Testis (tissue), 3 donors: Measurements from ENCODE around the gene SCN4A. TPM values are rescaled to one million over a fixed set of nuclear protein-coding genes. Genes with fewer than 3 reads are reported as not detected.
"Not testable (repeated sequence)": the region's sequence is repeated elsewhere in the genome, so short reads cannot be mapped to it uniquely, and the experiment has no call there.

Experiments
- DNase-seq: peaks from one replicate; pipeline ENCODE4 v3.0.0-alpha.2; 2019
- H3K27ac ChIP-seq, 2 donors: fragments of 200-600 bp; sonication (generic); one replicate each; pipeline ENCODE4 v1.5.1; 2019
- H3K27me3 ChIP-seq: fragments of 200-600 bp; sonication (generic); one replicate; pipeline ENCODE4 v1.5.1; 2019
- H3K36me3 ChIP-seq: fragments of 200-600 bp; sonication (generic); one replicate; pipeline ENCODE4 v1.5.1; 2017; ENCODE audit warnings: low read depth; ENCODE audit errors: missing control alignments
- H3K4me1 ChIP-seq: fragments of 200-600 bp; sonication (generic); one replicate; pipeline ENCODE4 v1.5.1; 2019
- H3K4me3 ChIP-seq, 2 donors: fragments of 200-600 bp; sonication (generic); one replicate each; pipeline ENCODE4 v1.5.1; 2017 to 2019
- H3K9me3 ChIP-seq: fragments of 200-600 bp; sonication (generic); one replicate; pipeline ENCODE4 v1.5.1; 2017
- WGBS, 2 donors: methylation state at CpG; one replicate each; pipeline ENCODE4 v1.1.5; 2018; 5-methylcytosine and 5-hydroxymethylcytosine counted together
- intact Hi-C: fragments of 100-400 bp; cut with DNase I; formaldehyde crosslinking; loops from one replicate; pipeline ENCODE4 v1.15.1; 2023; ENCODE audit warnings: low total_unique reads
- polyA plus RNA-seq: library from polyadenylated mRNA; stranded (reverse); fragments of 350-450 nt; fragmentation: Illumina TruSeq; extraction: RNeasy Lipid Tissue Mini Kit (QIAGEN cat#74804); gene quantifications from one replicate; pipeline ENCODE4 v1.2.3, GENCODE V29; 2014; ENCODE audit warnings: low read depth, low replicate concordance; ENCODE audit not compliant: insufficient read depth
- small RNA-seq, 2 donors: library from RNA; depleted of rRNA; stranded (forward); fragments of <200 nt; gene quantifications; one replicate each; pipeline ENCODE3, GENCODE V24; 2016
- total RNA-seq, 2 donors: library from RNA; depleted of rRNA; stranded (reverse); fragments of >200 nt; gene quantifications; one replicate each; pipeline ENCODE4 v1.2.3, GENCODE V29; 2016
- TF ChIP-seq, protein P1 (sequence below), 3 experiments: fragments of 450-650 bp in 2 of 3; fragments of 200-600 bp in 1 of 3; sonication (generic) in 1 of 3; IDR thresholded peaks; one replicate each; pipeline ENCODE4 v1.5.1; 2016 to 2019; ENCODE audit warnings: antibody characterized with exemption in 3 of 3, mild to moderate bottlenecking in 2 of 3, moderate library complexity in 1 of 3

Gene SCN4A
- total and polyA plus RNA-seq, 3 donors from 2014 or later = 2.0 to 2.8 (median 2.3) TPM

DNA sequence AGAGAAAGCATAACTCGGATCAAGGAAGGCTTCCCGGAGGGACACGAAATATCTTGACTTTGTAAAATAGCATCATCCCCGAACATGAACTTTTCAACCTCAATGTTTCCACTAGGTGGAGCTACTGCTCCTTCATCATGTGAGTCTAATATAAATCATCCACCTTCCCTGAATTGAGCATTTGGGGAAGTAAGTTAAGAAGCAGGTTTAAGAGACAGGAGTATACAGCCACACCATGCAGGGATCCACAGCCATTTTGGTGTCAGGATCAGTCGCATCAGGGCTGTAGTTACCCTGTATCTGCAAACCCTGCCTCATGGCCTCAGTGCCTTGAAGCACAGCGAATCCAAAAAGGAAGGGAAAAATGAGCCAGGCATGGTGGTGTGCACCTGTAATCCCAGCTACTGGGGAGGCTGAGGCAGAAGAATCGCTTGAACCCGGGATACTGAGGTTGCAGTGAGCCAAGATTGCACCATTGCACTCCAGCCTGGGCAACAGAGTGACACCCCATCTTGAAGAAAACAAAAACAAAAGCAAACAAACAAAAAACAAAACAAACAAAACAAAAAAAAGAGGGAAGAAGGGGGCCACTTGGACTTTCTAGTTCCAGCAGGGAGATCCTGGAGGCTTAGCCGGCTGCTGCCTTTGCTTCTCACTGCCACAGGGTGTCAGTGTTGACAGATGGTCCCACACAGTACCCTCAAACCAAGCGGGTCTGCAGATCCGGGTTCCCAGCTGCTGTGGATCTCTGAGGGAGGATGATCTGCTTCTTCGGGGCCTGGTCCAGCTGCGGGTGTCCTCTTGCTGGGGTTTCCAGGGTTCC is 83.5 kb downstream of the SCN4A start:
- H3K4me1 ChIP-seq, H3K27me3 ChIP-seq, H3K9me3 ChIP-seq, H3K4me3 ChIP-seq, H3K27ac ChIP-seq, intact Hi-C loops, H3K36me3 ChIP-seq: not testable (repeated sequence)
- DNase-seq = peak; percentile 51
- 34 to 48% methylated on average over 13 of the region's 13 CpGs for WGBS, 2 donors
- TF ChIP-seq, protein P1, sequence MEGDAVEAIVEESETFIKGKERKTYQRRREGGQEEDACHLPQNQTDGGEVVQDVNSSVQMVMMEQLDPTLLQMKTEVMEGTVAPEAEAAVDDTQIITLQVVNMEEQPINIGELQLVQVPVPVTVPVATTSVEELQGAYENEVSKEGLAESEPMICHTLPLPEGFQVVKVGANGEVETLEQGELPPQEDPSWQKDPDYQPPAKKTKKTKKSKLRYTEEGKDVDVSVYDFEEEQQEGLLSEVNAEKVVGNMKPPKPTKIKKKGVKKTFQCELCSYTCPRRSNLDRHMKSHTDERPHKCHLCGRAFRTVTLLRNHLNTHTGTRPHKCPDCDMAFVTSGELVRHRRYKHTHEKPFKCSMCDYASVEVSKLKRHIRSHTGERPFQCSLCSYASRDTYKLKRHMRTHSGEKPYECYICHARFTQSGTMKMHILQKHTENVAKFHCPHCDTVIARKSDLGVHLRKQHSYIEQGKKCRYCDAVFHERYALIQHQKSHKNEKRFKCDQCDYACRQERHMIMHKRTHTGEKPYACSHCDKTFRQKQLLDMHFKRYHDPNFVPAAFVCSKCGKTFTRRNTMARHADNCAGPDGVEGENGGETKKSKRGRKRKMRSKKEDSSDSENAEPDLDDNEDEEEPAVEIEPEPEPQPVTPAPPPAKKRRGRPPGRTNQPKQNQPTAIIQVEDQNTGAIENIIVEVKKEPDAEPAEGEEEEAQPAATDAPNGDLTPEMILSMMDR (IDR thresholded peaks at IDR 0.05) = peak in 2 of 3 experiments; percentile 38 to 48

Small RNAs within 50 kb of the gene (small RNA-seq; reads per million reads assigned to genes)
- 0 reads per million in 2 donors for gene AC127029.1
- 0 reads per million in 2 donors for gene GH1

Other genes starting within 250 kb of the SCN4A start
- 10 to 100 TPM; 55.3 to 78.7 TPM for gene STRADA, start 231.1 kb downstream of the SCN4A start, total RNA-seq
- 142 TPM for gene STRADA, start 231.1 kb downstream of the SCN4A start, polyA plus RNA-seq
- 10 to 100 TPM; 65.7 to 68.0 TPM for gene CCDC47, start 199.3 kb downstream of the SCN4A start, total RNA-seq
- 52.4 TPM for gene CCDC47, start 199.3 kb downstream of the SCN4A start, polyA plus RNA-seq
- 100 to 1,000 TPM; 173 to 203 TPM for gene DDX42, start 198.7 kb downstream of the SCN4A start, total RNA-seq
- gene DDX42, start 198.7 kb downstream of the SCN4A start, polyA plus RNA-seq = 124 TPM
- 100 to 1,000 TPM; 121 to 145 TPM for gene PSMC5, start 145.5 kb downstream of the SCN4A start, total RNA-seq
- gene PSMC5, start 145.5 kb downstream of the SCN4A start, polyA plus RNA-seq = 269 TPM
- gene FTSJ3, start 145.3 kb downstream of the SCN4A start, total RNA-seq = 10 to 100 TPM; 47.2 to 59.7 TPM
- 39.9 TPM for gene FTSJ3, start 145.3 kb downstream of the SCN4A start, polyA plus RNA-seq
- gene SMARCD2, start 130.2 kb downstream of the SCN4A start, total RNA-seq = 100 to 1,000 TPM; 121 to 122 TPM
- 95.2 TPM for gene SMARCD2, start 130.2 kb downstream of the SCN4A start, polyA plus RNA-seq
- under 1 TPM in 1 of 2 donors, not detected in 1; 0.47 TPM for gene CSH2, start 99.2 kb downstream of the SCN4A start, total RNA-seq
- gene CSH2, start 99.2 kb downstream of the SCN4A start, polyA plus RNA-seq = not detected
- gene GH2, start 91.0 kb downstream of the SCN4A start, total RNA-seq = under 1 TPM in 1 of 2 donors, not detected in 1; 0.62 TPM
- not detected for gene GH2, start 91.0 kb downstream of the SCN4A start, polyA plus RNA-seq
- gene CSH1, start 76.3 kb downstream of the SCN4A start, total RNA-seq = 1 to 10 TPM in 1 of 2 donors, under 1 TPM in 1; 0.71 to 1.2 TPM
- not detected for gene CSH1, start 76.3 kb downstream of the SCN4A start, polyA plus RNA-seq
- gene CSHL1, start 61.7 kb downstream of the SCN4A start, total RNA-seq = not detected
- gene CSHL1, start 61.7 kb downstream of the SCN4A start, polyA plus RNA-seq = not detected
- gene GH1, start 54.1 kb downstream of the SCN4A start, total RNA-seq = under 1 TPM in 1 of 2 donors, not detected in 1; 0.43 TPM
- gene GH1, start 54.1 kb downstream of the SCN4A start, polyA plus RNA-seq = not detected
- under 1 TPM; 0.62 to 0.87 TPM for gene CD79B, start 40.6 kb downstream of the SCN4A start, total RNA-seq
- 4.3 TPM for gene CD79B, start 40.6 kb downstream of the SCN4A start, polyA plus RNA-seq
- gene PRR29, start 25.4 kb upstream of the SCN4A start, total RNA-seq = 10 to 100 TPM in 1 of 2 donors, 1 to 10 TPM in 1; 8.6 to 12.2 TPM
- 21.8 TPM for gene PRR29, start 25.4 kb upstream of the SCN4A start, polyA plus RNA-seq
- 10 to 100 TPM in 1 of 2 donors, 1 to 10 TPM in 1; 5.2 to 11.3 TPM for gene ICAM2, start 47.7 kb upstream of the SCN4A start, total RNA-seq
- gene ICAM2, start 47.7 kb upstream of the SCN4A start, polyA plus RNA-seq = 12.1 TPM
- gene ERN1, start 157.2 kb upstream of the SCN4A start, total RNA-seq = 10 to 100 TPM; 12.8 to 13.0 TPM
- gene ERN1, start 157.2 kb upstream of the SCN4A start, polyA plus RNA-seq = 7.0 TPM